Smooth muscle cell (in vitro differentiated cells): ENCODE measurements around the gene MT2A. TPM values are rescaled to one million over a fixed set of nuclear protein-coding genes. Genes with fewer than 3 reads are reported as not detected.
"Not testable (repeated sequence)": the region's sequence is repeated elsewhere in the genome, so short reads cannot be mapped to it uniquely, and the experiment has no call there.

Experiments used
- DNase-seq: peaks from one replicate; lab custom pipeline; 2025; ENCODE audit not compliant: unreplicated experiment; lab: John Stamatoyannopoulos, UW
- H2AFZ ChIP-seq: fragments of 200-600 bp; sonication (generic); 2 replicates; pipeline ENCODE4 v1.6.0; 2016; ENCODE audit warnings: antibody characterized with exemption, low read depth, mild to moderate bottlenecking
- H3F3A ChIP-seq: fragments of 200-600 bp; sonication (generic); 2 replicates; pipeline ENCODE4 v1.6.0; 2017; ENCODE audit warnings: antibody characterized with exemption, low read depth
- H3K27ac ChIP-seq: fragments of 200-600 bp; sonication (generic); 2 replicates; pipeline ENCODE4 v1.5.1; 2016; ENCODE audit warnings: low read depth, mild to moderate bottlenecking
- H3K27me3 ChIP-seq: fragments of 200-600 bp; sonication (generic); 2 replicates; pipeline ENCODE4 v1.6.1; 2016; ENCODE audit warnings: low read depth, mild to moderate bottlenecking
- H3K36me3 ChIP-seq: fragments of 200-600 bp; sonication (generic); 2 replicates; pipeline ENCODE4 v1.5.1; 2016; ENCODE audit warnings: low read depth
- H3K4me1 ChIP-seq: fragments of 200-600 bp; sonication (generic); 2 replicates; pipeline ENCODE4 v1.5.1; 2016; ENCODE audit warnings: low read depth
- H3K4me2 ChIP-seq: fragments of 200-600 bp; sonication (generic); 2 replicates; pipeline ENCODE4 v1.6.0; 2016; ENCODE audit warnings: mild to moderate bottlenecking
- H3K4me3 ChIP-seq: fragments of 200-600 bp; sonication (generic); 2 replicates; pipeline ENCODE4 v1.5.1; 2016; ENCODE audit warnings: mild to moderate bottlenecking
- H3K79me2 ChIP-seq: fragments of 200-600 bp; sonication (generic); 2 replicates; pipeline ENCODE4 v1.6.0; 2016; ENCODE audit warnings: low read depth, mild to moderate bottlenecking
- H3K9ac ChIP-seq: fragments of 200-600 bp; sonication (generic); 2 replicates; pipeline ENCODE4 v1.6.0; 2016; ENCODE audit warnings: low read depth
- H3K9me3 ChIP-seq: fragments of 200-600 bp; sonication (generic); replicated peaks from 2 replicates; pipeline ENCODE4 v1.5.1; 2016; ENCODE audit warnings: low read depth
- H4K20me1 ChIP-seq: fragments of 200-600 bp; sonication (generic); 2 replicates; pipeline ENCODE4 v1.6.0; 2016; ENCODE audit warnings: low read depth
- WGBS: methylation state at CpG from one replicate; pipeline ENCODE4 v1.1.7; 2016; ENCODE audit warnings: low lambda C conversion rate; 5-methylcytosine and 5-hydroxymethylcytosine counted together
- polyA plus RNA-seq: library from polyadenylated mRNA; unstranded; fragments of >200 nt; fragmentation: Nextera tagmentation; extraction: Ambion mirVana; gene quantifications from 2 replicates; pipeline ENCODE4 v1.2.1, GENCODE V29; 2016
- total RNA-seq: library from RNA; depleted of rRNA; stranded (reverse); fragments of >200 nt; gene quantifications from 2 replicates; pipeline ENCODE4 v1.2.3, GENCODE V29; 2014
- TF ChIP-seq, protein P1 (sequence below): fragments of 200-600 bp; sonication (generic); IDR thresholded peaks from 2 replicates; pipeline ENCODE4 v1.5.1; 2017; ENCODE audit warnings: borderline replicate concordance, mild to moderate bottlenecking, antibody characterized with exemption; ENCODE audit not compliant: insufficient read depth, poor library complexity, severe bottlenecking

MT2A gene
- total and polyA plus RNA-seq, 2 experiments from 2014 or later, result 14.8 to 225 TPM

DNA sequence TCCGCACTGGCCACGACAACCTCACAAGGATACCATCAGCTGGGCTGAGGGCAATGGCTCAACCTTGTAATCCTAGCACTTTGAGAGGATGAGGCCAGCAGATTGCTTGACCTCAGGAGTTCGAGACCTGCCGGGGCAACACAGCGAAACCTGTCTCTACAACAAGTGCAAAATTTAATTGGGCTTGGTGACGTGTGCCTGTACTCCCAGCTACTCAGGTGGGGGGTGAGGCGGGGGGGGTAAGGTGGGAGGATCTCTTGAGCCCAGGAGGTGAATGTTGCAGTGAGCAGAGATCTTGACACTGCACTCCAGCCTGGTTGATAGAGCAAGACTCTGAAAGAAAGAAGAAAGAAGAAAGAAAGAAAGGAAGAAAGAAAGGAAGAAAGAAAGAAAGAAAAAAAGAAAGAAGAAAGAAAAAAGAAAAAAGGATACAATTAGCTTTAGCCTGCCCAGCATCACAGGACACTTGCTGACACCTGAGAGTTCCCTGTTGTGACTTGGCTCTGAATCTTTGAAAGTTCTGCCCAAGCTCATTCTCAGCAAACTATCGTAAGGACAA is 12.0 kb downstream of the MT2A start:
- Histone ChIP-seq H3K9me3 (no peaks in the 10 kb centered on the region), H3K4me2 (no peak overlapping the region), H3K9ac (no peak overlapping the region), H3F3A (no peaks in the 10 kb centered on the region), H2AFZ (no peak overlapping the region), H3K4me3 (no peak overlapping the region), H3K4me1 (peaks cover under 1% of the 10 kb centered on the region), H3K36me3 (no peaks in the 10 kb centered on the region), H3K79me2 (no peaks in the 10 kb centered on the region), H4K20me1 (no peaks in the 10 kb centered on the region), H3K27ac (no peak overlapping the region), H3K27me3 (peaks cover 50% of the 10 kb centered on the region)
- DNase-seq, result no peak
- TF ChIP-seq, protein P1, sequence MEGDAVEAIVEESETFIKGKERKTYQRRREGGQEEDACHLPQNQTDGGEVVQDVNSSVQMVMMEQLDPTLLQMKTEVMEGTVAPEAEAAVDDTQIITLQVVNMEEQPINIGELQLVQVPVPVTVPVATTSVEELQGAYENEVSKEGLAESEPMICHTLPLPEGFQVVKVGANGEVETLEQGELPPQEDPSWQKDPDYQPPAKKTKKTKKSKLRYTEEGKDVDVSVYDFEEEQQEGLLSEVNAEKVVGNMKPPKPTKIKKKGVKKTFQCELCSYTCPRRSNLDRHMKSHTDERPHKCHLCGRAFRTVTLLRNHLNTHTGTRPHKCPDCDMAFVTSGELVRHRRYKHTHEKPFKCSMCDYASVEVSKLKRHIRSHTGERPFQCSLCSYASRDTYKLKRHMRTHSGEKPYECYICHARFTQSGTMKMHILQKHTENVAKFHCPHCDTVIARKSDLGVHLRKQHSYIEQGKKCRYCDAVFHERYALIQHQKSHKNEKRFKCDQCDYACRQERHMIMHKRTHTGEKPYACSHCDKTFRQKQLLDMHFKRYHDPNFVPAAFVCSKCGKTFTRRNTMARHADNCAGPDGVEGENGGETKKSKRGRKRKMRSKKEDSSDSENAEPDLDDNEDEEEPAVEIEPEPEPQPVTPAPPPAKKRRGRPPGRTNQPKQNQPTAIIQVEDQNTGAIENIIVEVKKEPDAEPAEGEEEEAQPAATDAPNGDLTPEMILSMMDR, result no peak
- WGBS, result 85% methylated on average over 8 of the region's 8 CpGs

DNA sequence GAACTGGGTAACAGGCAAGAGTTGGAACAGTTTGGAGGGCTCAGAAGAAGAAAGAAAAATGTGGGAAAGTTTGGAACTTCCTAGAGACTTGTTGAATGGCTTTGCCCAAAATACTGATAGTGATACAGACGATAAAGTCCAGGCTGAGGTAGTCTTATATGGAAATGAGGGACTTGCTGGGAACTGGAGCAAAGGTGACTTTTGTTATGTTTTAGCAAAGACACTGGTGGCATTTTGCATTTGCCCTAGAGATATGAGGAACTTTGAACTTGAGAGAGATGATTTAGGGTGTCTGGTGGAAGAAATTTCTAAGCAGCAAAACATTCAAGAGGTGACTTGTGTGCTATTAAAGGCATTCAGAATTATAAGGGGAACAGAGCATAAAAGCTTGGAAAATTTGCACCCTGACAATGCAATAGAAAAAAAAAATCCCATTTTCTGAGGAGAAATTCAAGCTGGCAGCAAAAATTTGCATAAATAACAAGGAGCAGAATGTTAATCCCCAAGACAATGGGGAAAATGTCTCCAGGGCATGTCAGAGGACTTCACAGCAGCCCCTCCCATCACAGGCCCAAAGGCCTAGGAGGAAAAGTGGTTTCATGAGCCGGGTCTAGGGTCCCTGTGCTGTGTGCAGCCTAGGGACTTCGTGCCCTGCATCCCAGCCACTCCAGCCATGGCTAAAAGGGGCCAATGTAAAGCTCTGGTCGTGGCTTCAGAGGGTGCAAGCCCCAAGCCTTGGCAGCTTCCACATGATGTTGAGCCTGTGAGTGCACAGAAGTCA is 13.5 kb downstream of the MT2A start:
- H3K79me2 ChIP-seq, H3K9me3 ChIP-seq, H3K27ac ChIP-seq, H3K4me3 ChIP-seq, H3K9ac ChIP-seq, H3K4me2 ChIP-seq, H2AFZ ChIP-seq, H3K36me3 ChIP-seq, DNase-seq, H3F3A ChIP-seq, H4K20me1 ChIP-seq: not testable (repeated sequence)
- Histone ChIP-seq H3K27me3 (peaks cover 42% of the 10 kb centered on the region), H3K4me1 (peaks cover 10% of the 10 kb centered on the region)
- WGBS, result 63% methylated on average over 4 of the region's 4 CpGs

DNA sequence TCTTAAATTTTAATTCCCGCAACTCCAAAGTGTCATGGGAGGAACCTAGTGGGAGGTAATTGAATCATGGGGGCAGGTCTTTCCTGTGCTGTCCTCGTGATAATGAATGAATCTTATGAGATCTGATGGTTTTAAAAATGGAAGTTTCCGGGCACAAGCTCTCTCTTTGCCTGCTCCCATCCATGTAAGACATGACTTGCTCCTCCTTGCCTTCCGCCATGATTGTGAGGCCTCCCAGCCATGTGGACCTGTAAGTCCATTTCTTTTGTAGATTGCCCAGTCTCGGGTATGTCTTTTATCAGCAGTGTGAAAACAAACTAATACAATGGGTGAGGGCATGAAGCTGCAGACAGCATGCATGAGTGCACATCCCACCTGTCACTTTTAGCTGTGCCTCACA is 14.8 kb downstream of the MT2A start:
- H3K9ac ChIP-seq, H3K9me3 ChIP-seq, H2AFZ ChIP-seq, H3K4me3 ChIP-seq, H3K79me2 ChIP-seq, H4K20me1 ChIP-seq, H3K4me2 ChIP-seq, H3K27ac ChIP-seq, H3K36me3 ChIP-seq, DNase-seq, H3F3A ChIP-seq: not testable (repeated sequence)
- 93% methylated on average over 5 of the region's 5 CpGs for WGBS
- H3K27me3 ChIP-seq, result peaks cover 29% of the 10 kb centered on the region
- peaks cover 10% of the 10 kb centered on the region for H3K4me1 ChIP-seq

DNA sequence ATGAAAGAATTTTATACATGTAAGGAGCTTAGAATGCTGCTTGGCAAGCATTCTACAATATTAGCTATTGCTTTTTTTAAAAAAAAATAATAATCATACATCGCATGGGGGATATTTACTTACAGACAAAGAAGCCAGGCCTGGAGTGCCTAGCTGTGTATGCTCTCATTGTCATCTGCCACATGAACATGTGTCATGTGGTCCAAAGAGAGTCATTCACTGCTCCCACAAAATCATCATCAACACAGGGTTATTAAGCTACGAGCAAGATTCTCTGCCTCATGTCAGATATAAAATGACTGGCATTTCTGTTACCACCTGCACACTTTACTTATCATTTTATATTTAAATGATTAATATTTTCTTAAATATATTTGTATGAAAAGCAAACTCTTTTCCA is 15.3 kb downstream of the MT2A start:
- no peaks in the 10 kb centered on the region for H3K36me3 ChIP-seq
- H3F3A ChIP-seq, result peaks cover 3% of the 10 kb centered on the region
- H3K27ac ChIP-seq, result no peak overlapping the region
- TF ChIP-seq, protein P1, result no peak
- H4K20me1 ChIP-seq, result no peaks in the 10 kb centered on the region
- H3K79me2 ChIP-seq, result no peaks in the 10 kb centered on the region
- H3K4me2 ChIP-seq, result no peak overlapping the region
- no peaks in the 10 kb centered on the region for H3K9me3 ChIP-seq
- peaks cover 10% of the 10 kb centered on the region for H3K4me1 ChIP-seq
- WGBS, result 96% methylated on average over 2 of the region's 2 CpGs
- no peak overlapping the region for H2AFZ ChIP-seq
- H3K9ac ChIP-seq, result no peak overlapping the region
- no peak overlapping the region for H3K4me3 ChIP-seq
- no peak for DNase-seq
- peaks cover 24% of the 10 kb centered on the region for H3K27me3 ChIP-seq
